ENCODE measurements around the gene TXNDC8.

Gene TXNDC8

GRCh38 chr9:110278080-110278707 is 59.5 kb downstream of the TXNDC8 start:
- DNase-seq (ENCODE audit: low spot score): no peak

- no peak for DNase-seq (ENCODE audit: low spot score)
Measured at GRCh38 chr9:110276781-110277180, 60.9 kb downstream of the TXNDC8 start.

GRCh38 chr9:110270211-110270995 is 67.3 kb downstream of the TXNDC8 start:
- DNase-seq (ENCODE audit: low spot score): no peak

- no peak for DNase-seq (ENCODE audit: low spot score)
Measured at GRCh38 chr9:110266795-110267194, 70.9 kb downstream of the TXNDC8 start.

GRCh38 chr9:110261632-110262031 is 76.0 kb downstream of the TXNDC8 start:
- no peak for DNase-seq (ENCODE audit: low spot score)

- DNase-seq (ENCODE audit: low spot score): no peak
Measured at GRCh38 chr9:110260911-110261310, 76.8 kb downstream of the TXNDC8 start.

GRCh38 chr9:110259566-110259965 is 78.1 kb downstream of the TXNDC8 start:
- no peak for DNase-seq (ENCODE audit: low spot score)

- DNase-seq (ENCODE audit: low spot score): no peak
Measured at GRCh38 chr9:110258690-110259091, 79.0 kb downstream of the TXNDC8 start.

GRCh38 chr9:110257956-110258355 is 79.7 kb downstream of the TXNDC8 start:
- no peak for DNase-seq (ENCODE audit: low spot score)

GRCh38 chr9:110257097-110257841 is 80.4 kb downstream of the TXNDC8 start:
- DNase-seq (ENCODE audit: low spot score): no peak

- DNase-seq (ENCODE audit: low spot score): peak; percentile 89
Measured at GRCh38 chr9:110256380-110257096, 81.1 kb downstream of the TXNDC8 start, which contains the start of gene TXN. Gene TXN, minus strand, starts transcription at chr9:110256507. Its CDS starts 72 bp downstream, at chr9:110256435.

- DNase-seq (ENCODE audit: low spot score): peak; percentile 28
Measured at GRCh38 chr9:110255463-110256379, 81.9 kb downstream of the TXNDC8 start.

GRCh38 chr9:110255034-110255462 is 82.6 kb downstream of the TXNDC8 start:
- no peak for DNase-seq (ENCODE audit: low spot score)

GRCh38 chr9:110254500-110254899 is 83.2 kb downstream of the TXNDC8 start:
- no peak for DNase-seq (ENCODE audit: low spot score)

Data from pons (tissue), 1 donor.